Muscle layer of colon (tissue), 2 donors: ENCODE measurements around the gene PRKACA.

ENCODE experiments used
- H3K27ac ChIP-seq: one replicate; pipeline ENCODE4 v1.7.0; 2013; ENCODE audit warnings: low read depth, mild to moderate bottlenecking, low read length, moderate library complexity
- H3K27me3 ChIP-seq, 2 donors: one replicate each; pipeline ENCODE4 v1.7.0; 2013; ENCODE audit warnings: low read length in 2 of 2, mild to moderate bottlenecking in 2 of 2; ENCODE audit not compliant: insufficient read depth in 2 of 2, control insufficient read depth in 1 of 2
- H3K36me3 ChIP-seq: one replicate; pipeline ENCODE4 v1.7.0; 2013; ENCODE audit warnings: mild to moderate bottlenecking, low read length; ENCODE audit not compliant: insufficient read depth
- H3K4me1 ChIP-seq: one replicate; pipeline ENCODE4 v1.7.0; 2013; ENCODE audit warnings: mild to moderate bottlenecking, low read length; ENCODE audit not compliant: insufficient read depth
- H3K4me3 ChIP-seq, 2 donors: one replicate each; pipeline ENCODE4 v1.7.0; 2013; ENCODE audit warnings: low read length in 2 of 2, low read depth in 1 of 2, mild to moderate bottlenecking in 1 of 2, moderate library complexity in 1 of 2
- H3K9ac ChIP-seq: one replicate; pipeline ENCODE4 v1.7.0; 2013; ENCODE audit warnings: low read length
- H3K9me3 ChIP-seq: one replicate; pipeline ENCODE4 v1.7.0; 2013; ENCODE audit warnings: mild to moderate bottlenecking, low read length
- donor health status: abdominal sarcoma.
- donor health status: Adenocarcinoma of cecum.

The PRKACA gene

GRCh38 chr19:14122924-14123323 lies 5.4 kb upstream of the PRKACA start:
- no peaks in the 10 kb centered on the region for H3K27me3 ChIP-seq
- no peak overlapping the region for H3K4me3 ChIP-seq
- H3K36me3 ChIP-seq, result no peaks in the 10 kb centered on the region
- peaks cover 17% of the 10 kb centered on the region for H3K4me1 ChIP-seq
- no peak overlapping the region for H3K9ac ChIP-seq
- no peaks in the 10 kb centered on the region for H3K9me3 ChIP-seq
- H3K27ac ChIP-seq, result no peak overlapping the region

- no peak overlapping the region for H3K4me3 ChIP-seq
- peaks cover 32% of the 10 kb centered on the region for H3K4me1 ChIP-seq
- no peak overlapping the region for H3K27ac ChIP-seq
These were observed 2.9 kb upstream of the PRKACA start for GRCh38 chr19:14120497-14120780.

GRCh38 chr19:14119644-14120496 lies 2.3 kb upstream of the PRKACA start:
- H3K27ac ChIP-seq, result peak overlapping the region; percentile 91

More at GRCh38 chr19:14120497-14120780, 2.9 kb upstream of the PRKACA start:
- Histone ChIP-seq H3K9me3 (no peaks in the 10 kb centered on the region), H3K36me3 (no peaks in the 10 kb centered on the region), H3K9ac (no peak overlapping the region), H3K27me3 (no peaks in the 10 kb centered on the region)

GRCh38 chr19:14119146-14119545 lies 1.6 kb upstream of the PRKACA start:
- Histone ChIP-seq H3K9me3 (no peaks in the 10 kb centered on the region), H3K4me3 (peak overlapping the region in 1 of 2 donors; percentile 65), H3K36me3 (no peaks in the 10 kb centered on the region), H3K27ac (peak overlapping the region; percentile 91), H3K4me1 (peaks cover 35% of the 10 kb centered on the region), H3K27me3 (no peaks in the 10 kb centered on the region), H3K9ac (peak overlapping the region; percentile 69)

More at GRCh38 chr19:14119644-14120496, 2.3 kb upstream of the PRKACA start:
- Histone ChIP-seq H3K9me3 (no peaks in the 10 kb centered on the region), H3K27me3 (no peaks in the 10 kb centered on the region), H3K9ac (no peak overlapping the region), H3K4me1 (peaks cover 34% of the 10 kb centered on the region), H3K36me3 (no peaks in the 10 kb centered on the region), H3K4me3 (no peak overlapping the region)

DNA sequence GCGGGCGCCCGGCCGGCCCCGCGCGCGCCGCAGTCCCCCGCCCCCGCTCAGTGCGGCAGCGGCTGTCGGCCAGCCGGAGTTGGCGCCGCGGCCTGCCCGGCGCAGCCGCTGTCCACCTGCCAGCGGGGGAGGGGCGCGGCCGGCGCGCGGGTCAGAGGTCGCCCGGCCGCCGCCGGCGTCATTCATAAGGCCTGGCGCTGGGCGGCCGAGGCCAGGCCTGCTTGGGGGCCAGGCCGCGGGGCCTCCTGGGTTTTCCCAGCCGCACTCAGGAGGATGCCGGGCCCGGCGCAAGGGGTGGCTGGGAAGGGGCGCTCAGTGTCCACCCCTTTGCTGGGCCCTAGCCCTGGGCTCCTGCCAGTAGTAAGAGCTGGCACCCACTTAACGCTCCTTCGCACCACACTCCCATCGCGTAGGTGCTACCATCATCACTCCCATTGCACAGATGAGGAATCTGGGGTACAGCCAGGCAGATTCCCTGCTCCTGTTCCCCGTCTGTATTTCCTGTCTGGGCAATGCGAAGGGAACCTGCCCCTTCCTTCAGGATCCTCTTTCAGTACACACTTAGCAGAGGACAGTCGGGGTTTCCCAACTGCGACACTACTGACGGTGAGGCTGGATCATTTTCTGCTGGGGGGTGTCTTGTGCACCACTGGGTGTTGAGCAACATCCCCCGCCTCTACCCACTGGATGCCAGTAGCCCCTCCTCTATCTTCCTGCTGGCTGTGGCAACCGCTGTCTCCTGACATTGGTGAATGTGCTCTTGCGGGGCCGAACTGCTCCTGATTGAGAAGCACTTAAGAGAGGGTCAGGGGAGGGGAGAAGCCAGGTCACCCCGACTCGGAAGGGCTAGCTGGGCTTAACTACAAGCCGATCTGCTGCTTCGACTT lies 846 bp upstream of the PRKACA start:
- H3K9ac ChIP-seq, result peak overlapping the region; percentile 69
- H3K4me1 ChIP-seq, result peaks cover 42% of the 10 kb centered on the region

DNA sequence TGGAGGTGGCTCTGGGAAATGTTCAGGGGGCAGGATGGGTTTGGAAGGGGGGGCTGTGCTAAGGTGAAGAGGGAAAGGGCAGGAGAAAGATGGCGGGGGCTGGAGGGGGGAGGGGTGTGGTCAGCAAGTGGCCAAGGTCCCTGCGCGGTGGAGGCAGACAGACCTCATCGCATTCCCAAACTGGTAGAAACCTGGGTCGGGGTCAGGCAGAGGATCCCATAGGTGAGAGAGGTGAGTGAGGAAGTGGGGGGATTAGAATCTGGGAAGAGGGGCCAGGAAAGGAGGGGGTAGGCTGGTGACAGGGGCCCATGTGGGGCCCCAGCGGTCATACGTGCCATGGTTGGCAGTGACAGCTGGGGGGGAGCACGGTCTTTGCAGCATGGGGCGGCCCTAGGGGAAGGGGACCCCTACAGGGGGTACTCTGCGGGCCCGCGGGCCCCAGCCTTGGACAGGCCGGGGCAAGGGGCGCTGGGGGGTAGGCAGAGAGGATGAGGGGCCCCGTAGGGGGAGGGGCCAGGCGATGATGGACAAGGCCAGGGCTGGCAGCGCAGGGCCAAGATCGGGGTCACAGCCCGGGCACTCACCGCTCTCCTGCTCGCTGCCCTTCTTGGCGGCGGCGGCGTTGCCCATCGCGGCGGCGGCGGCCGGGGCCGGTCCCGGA lies 514 bp downstream of the PRKACA start:
- Histone ChIP-seq H3K9ac (peak overlapping the region; percentile 31), H3K36me3 (no peaks in the 10 kb centered on the region), H3K4me1 (peaks cover 54% of the 10 kb centered on the region), H3K27me3 (no peaks in the 10 kb centered on the region), H3K27ac (peak overlapping the region; percentile 84), H3K9me3 (no peaks in the 10 kb centered on the region), H3K4me3 (peak overlapping the region; percentile 91 to 95)

More for the DNA sequence above, 846 bp upstream of the PRKACA start:
- Histone ChIP-seq H3K27me3 (no peaks in the 10 kb centered on the region), H3K27ac (peak overlapping the region; percentile 91), H3K36me3 (no peaks in the 10 kb centered on the region), H3K4me3 (peak overlapping the region; percentile 40 to 65), H3K9me3 (no peaks in the 10 kb centered on the region)

- H3K27me3 ChIP-seq, result no peaks in the 10 kb centered on the region
- H3K27ac ChIP-seq, result peak overlapping the region; percentile 84
- no peaks in the 10 kb centered on the region for H3K36me3 ChIP-seq
- H3K4me1 ChIP-seq, result peaks cover 54% of the 10 kb centered on the region
- H3K9ac ChIP-seq, result peak overlapping the region; percentile 31
- peak overlapping the region; percentile 91 to 95 for H3K4me3 ChIP-seq
- H3K9me3 ChIP-seq, result no peaks in the 10 kb centered on the region
These were observed 1.0 kb downstream of the PRKACA start for GRCh38 chr19:14116525-14116917.

- Histone ChIP-seq H3K27ac (peak overlapping the region; percentile 54), H3K27me3 (no peaks in the 10 kb centered on the region), H3K9me3 (no peaks in the 10 kb centered on the region), H3K4me1 (peaks cover 54% of the 10 kb centered on the region), H3K9ac (peak overlapping the region; percentile 31), H3K4me3 (peak overlapping the region in 1 of 2 donors; percentile 91), H3K36me3 (no peaks in the 10 kb centered on the region)
These were observed 1.8 kb downstream of the PRKACA start for GRCh38 chr19:14115756-14116155.

GRCh38 chr19:14114854-14115253 lies 2.7 kb downstream of the PRKACA start:
- Histone ChIP-seq H3K27ac (peak overlapping the region; percentile 19), H3K27me3 (no peaks in the 10 kb centered on the region), H3K9ac (no peak overlapping the region), H3K36me3 (no peaks in the 10 kb centered on the region), H3K4me3 (no peak overlapping the region), H3K9me3 (no peaks in the 10 kb centered on the region), H3K4me1 (peaks cover 53% of the 10 kb centered on the region)

GRCh38 chr19:14114439-14114838 lies 3.1 kb downstream of the PRKACA start:
- Histone ChIP-seq H3K9ac (no peak overlapping the region), H3K27ac (peak overlapping the region; percentile 19)

GRCh38 chr19:14113762-14114414 lies 3.7 kb downstream of the PRKACA start:
- peak overlapping the region; percentile 76 for H3K27ac ChIP-seq
- H3K36me3 ChIP-seq, result no peaks in the 10 kb centered on the region
- peaks cover 43% of the 10 kb centered on the region for H3K4me1 ChIP-seq
- H3K27me3 ChIP-seq, result no peaks in the 10 kb centered on the region
- no peak overlapping the region for H3K4me3 ChIP-seq
- no peaks in the 10 kb centered on the region for H3K9me3 ChIP-seq
- H3K9ac ChIP-seq, result no peak overlapping the region

More at GRCh38 chr19:14114439-14114838, 3.1 kb downstream of the PRKACA start:
- Histone ChIP-seq H3K9me3 (no peaks in the 10 kb centered on the region), H3K36me3 (no peaks in the 10 kb centered on the region), H3K27me3 (no peaks in the 10 kb centered on the region), H3K4me3 (no peak overlapping the region), H3K4me1 (peaks cover 49% of the 10 kb centered on the region)
